Inflammatory macrophage treated with lipopolysaccharide for 1 hour (primary cell): Measurements from ENCODE around the gene HAAO.
A peak's percentile ranks its signal among the peaks of the same experiment; 100 is the strongest.
"Not testable (repeated sequence)": the region's sequence is repeated elsewhere in the genome, so short reads cannot be mapped to it uniquely, and the experiment has no call there.

Experiments
- DNase-seq, 2 donors: peaks; one replicate each; pipeline ENCODE4 v3.0.0-alpha.2; 2020 to 2022

Gene HAAO

GRCh38 chr2:42792583-42793333, at the start of gene HAAO:
Gene HAAO, minus strand, starts transcription at chr2:42792583. Its CDS starts 47 bp downstream, at chr2:42792536.
- DNase-seq = peak in 1 of 2 donors; percentile 25

- no peak for DNase-seq
Measured at GRCh38 chr2:42841344-42841743, 49.0 kb upstream of the HAAO start.

- no peak for DNase-seq
Measured at GRCh38 chr2:42840760-42841159, 48.4 kb upstream of the HAAO start.

- DNase-seq = no peak
Measured at GRCh38 chr2:42839809-42840501, 47.6 kb upstream of the HAAO start.

- DNase-seq = no peak
Measured at GRCh38 chr2:42838133-42838532, 45.8 kb upstream of the HAAO start.

- peak; percentile 80 to 90 for DNase-seq
Measured at GRCh38 chr2:42835577-42836371, 43.4 kb upstream of the HAAO start.

GRCh38 chr2:42834161-42834560, 41.8 kb upstream of the HAAO start:
- no peak for DNase-seq

DNA sequence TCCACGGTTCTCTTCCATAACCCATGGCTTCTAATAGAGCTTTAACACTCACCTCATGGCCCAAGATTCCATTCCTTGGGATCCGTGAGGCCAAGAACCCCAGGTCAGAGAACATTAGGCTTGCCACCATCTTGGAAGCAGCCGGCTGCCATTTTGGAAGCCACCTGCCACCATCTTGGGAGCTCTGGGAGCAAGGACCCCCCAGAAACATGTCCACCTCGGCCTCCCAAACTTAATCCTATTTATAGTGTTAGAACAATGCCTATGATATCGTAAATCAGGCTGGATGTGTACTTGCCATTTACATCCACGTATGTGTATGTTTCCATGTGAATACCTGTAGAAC, 39.9 kb upstream of the HAAO start:
- no peak for DNase-seq

- not testable (repeated sequence) for DNase-seq
Measured at GRCh38 chr2:42831575-42832288, 39.3 kb upstream of the HAAO start.

- DNase-seq = no peak
Measured at GRCh38 chr2:42830922-42831574, 38.7 kb upstream of the HAAO start.

DNA sequence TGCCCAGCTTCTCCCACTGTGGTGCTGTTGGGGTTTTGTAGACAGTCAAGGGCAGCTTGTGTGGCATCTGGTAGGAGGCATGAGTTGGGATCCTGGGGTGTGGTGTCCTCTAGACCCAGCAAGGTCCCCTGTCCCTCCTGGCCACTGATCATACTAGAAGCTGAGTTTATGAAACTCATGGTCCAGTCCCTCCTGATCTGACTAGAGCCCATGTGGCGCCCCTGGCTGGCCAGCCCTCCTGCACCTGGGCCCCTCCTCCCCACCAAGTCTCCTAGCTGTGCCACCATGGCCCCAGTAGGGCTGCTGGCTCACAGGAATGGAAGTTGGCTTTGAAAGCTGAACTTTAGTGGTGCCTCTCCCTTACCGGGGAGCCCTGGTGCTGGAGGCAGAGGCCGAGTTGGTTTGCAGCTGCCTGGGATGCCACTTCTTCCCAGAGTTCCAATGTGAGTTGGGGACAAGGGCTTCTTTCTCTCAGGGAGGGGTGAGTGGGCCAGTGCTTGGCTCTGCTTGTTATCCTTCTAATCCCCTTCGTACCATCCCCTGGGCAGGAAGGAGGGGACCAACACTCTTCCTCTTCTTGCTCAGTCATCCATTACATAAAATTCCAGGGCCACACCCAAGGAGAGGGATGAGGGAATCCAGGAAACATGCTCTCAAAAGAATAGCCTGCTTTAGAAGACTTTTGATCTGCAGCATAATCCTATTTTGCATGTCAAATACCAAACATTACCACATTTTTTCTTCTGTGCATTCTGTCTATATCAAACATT, 37.5 kb upstream of the HAAO start:
- DNase-seq = no peak

GRCh38 chr2:42828487-42829425, 36.4 kb upstream of the HAAO start:
- DNase-seq = peak; percentile 37 to 76

GRCh38 chr2:42827647-42828486, 35.5 kb upstream of the HAAO start:
- DNase-seq = peak; percentile 69 to 97

- peak; percentile 56 to 68 for DNase-seq
Measured at GRCh38 chr2:42826231-42826630, 33.8 kb upstream of the HAAO start.

GRCh38 chr2:42824454-42824807, 32.0 kb upstream of the HAAO start:
- no peak for DNase-seq

- no peak for DNase-seq
Measured at GRCh38 chr2:42823744-42824453, 31.5 kb upstream of the HAAO start.

DNA sequence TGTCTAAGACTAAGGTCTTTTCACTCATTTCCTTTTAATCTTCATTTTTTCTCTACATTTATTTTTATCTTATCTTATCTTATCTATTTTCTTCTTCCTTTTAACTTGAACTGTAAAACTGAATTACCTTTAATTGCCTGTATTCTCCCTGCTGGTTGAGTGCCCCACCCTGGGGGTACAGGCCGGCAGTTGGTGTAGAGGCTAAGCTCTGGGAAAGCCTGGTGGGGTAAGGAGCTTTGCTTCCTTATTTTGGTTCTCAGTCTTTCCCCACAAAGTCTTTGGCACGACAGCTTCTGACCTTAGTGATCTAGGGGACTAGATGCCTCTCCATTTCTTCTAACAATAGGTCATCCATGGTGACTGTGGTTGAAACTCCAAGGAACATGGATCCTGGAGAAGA, 26.8 kb upstream of the HAAO start:
- no peak for DNase-seq

DNA sequence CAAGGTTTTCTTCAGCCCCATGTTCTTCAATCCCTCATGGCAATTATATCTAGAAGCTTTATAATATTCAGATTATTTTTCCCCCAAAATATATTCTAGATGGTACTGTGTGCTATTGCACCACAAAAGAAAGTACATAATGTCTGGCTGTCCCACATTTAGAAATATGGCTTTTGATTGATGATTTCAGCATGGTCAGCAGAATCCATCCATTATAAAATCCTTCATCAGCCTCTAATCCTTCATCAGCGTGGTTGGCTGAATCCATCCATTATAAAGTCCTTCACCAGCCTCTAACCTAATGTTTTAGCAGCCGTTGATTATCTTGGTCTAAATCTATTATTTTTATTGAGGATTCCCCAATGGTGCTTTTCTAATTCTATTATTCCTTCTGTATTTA, 23.3 kb upstream of the HAAO start:
- no peak for DNase-seq

DNA sequence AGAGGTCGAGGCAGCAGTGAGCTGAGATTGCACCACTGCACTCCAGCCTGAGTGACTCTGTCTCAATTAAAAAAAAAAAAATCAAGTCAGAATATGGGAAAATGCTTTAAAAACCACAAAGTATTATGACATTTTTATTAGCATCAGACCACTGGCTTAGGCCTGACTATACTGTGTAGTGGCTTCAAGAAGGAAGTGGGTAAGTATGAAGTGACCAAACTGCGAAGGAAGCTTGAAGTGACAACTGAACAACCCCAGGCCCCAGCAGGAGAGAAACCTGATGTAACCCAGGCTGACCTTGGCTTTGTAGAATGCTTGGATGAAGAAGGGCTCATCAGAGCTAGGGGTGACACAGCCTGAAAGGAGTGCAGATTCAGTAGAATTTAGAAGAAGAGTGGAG, 21.4 kb upstream of the HAAO start:
- no peak for DNase-seq
